Body of pancreas (tissue), 4 donors: ENCODE results near the gene USH1G. TPM values are rescaled to one million over a fixed set of nuclear protein-coding genes. Genes with fewer than 3 reads are reported as not detected.

Source experiments
- ATAC-seq: fragments of 150-250 bp; one replicate; pipeline ENCODE4 v1.9.1; 2016
- DNase-seq, 4 donors: peaks; one replicate each; pipeline ENCODE4 v3.0.0-alpha.2; 2019
- H3K27ac ChIP-seq, 4 donors: fragments of 200-600 bp; sonication (generic); 1 replicate in 3 of 4; 2 replicates in 1 of 4; pipeline versions ENCODE4 v1.5.1 to v1.6.1; 2016 to 2019; ENCODE audit warnings: mild to moderate bottlenecking in 1 of 4, mixed read lengths in 1 of 4, moderate library complexity in 1 of 4
- H3K27me3 ChIP-seq, 2 donors: fragments of 200-600 bp; sonication (generic); one replicate each; pipeline ENCODE4 v1.6.0; 2016; ENCODE audit warnings: mild to moderate bottlenecking in 1 of 2
- H3K36me3 ChIP-seq, 2 donors: fragments of 200-600 bp; sonication (generic); replicated peaks in 1 of 2; 2 replicates each; pipeline ENCODE4 v1.5.1; 2016; ENCODE audit warnings: low read depth in 2 of 2; ENCODE audit not compliant: insufficient read depth in 1 of 2
- H3K4me1 ChIP-seq: fragments of 200-600 bp; sonication (generic); one replicate; pipeline ENCODE4 v1.6.0; 2016
- H3K4me3 ChIP-seq, 2 donors: fragments of 200-600 bp; sonication (generic); 1 replicate in 1 of 2; 2 replicates in 1 of 2; pipeline ENCODE4 v1.5.1; 2016 to 2019
- H3K9me3 ChIP-seq, 3 donors: fragments of 200-600 bp; sonication (generic); 1 replicate in 2 of 3; 2 replicates in 1 of 3; pipeline ENCODE4 v1.5.1; 2016
- CTCF ChIP-seq, 7 experiments: fragments of 450-650 bp in 4 of 7; fragments of 200-600 bp in 3 of 7; sonication (generic) in 3 of 7; IDR thresholded peaks; one replicate each; pipeline ENCODE4 v1.5.1; 2016 to 2019; ENCODE audit warnings: antibody characterized with exemption in 7 of 7
- POLR2A ChIP-seq, 3 donors: fragments of 450-650 bp; IDR thresholded peaks; one replicate each; pipeline ENCODE4 v1.6.1; 2016; ENCODE audit warnings: antibody characterized with exemption in 3 of 3, mild to moderate bottlenecking in 2 of 3
- WGBS, 2 donors: methylation state at CpG; one replicate each; pipeline ENCODE4 v1.1.5; 2017; 5-methylcytosine and 5-hydroxymethylcytosine counted together
- intact Hi-C: fragments of 100-400 bp; cut with DNase I; formaldehyde crosslinking; loops from one replicate; pipeline ENCODE4 v1.15.1; 2023
- total RNA-seq, 2 donors: library from RNA; depleted of rRNA; stranded (reverse); fragments of >200 nt; gene quantifications; one replicate each; pipeline ENCODE4 v1.1.0, GENCODE V29; 2016

USH1G gene
- total RNA-seq, 2 donors from 2014 or later: under 0.01 TPM; not detected in 1

GRCh38 chr17:74947041-74947754 lies 24.1 kb upstream of the USH1G start:
- DNase-seq (no peak), ATAC-seq (no peak)
- TF ChIP-seq POLR2A (IDR thresholded peaks at IDR 0.05): no peak
- TF ChIP-seq CTCF (IDR thresholded peaks at IDR 0.05): no peak
- intact Hi-C loops: no loop called here
- Histone ChIP-seq H3K4me3 (no peak overlapping the region), H3K9me3 (no peaks in the 10 kb centered on the region), H3K27ac (no peak overlapping the region), H3K36me3 (peaks cover 0 to 3% of the 10 kb centered on the region in 2 donors), H3K4me1 (no peaks in the 10 kb centered on the region), H3K27me3 (no peaks in the 10 kb centered on the region)
- 92 to 94% methylated on average over 11 to 17 of the region's 17 CpGs for WGBS, 2 donors

GRCh38 chr17:74946641-74947040 lies 23.6 kb upstream of the USH1G start:
- TF ChIP-seq POLR2A (IDR thresholded peaks at IDR 0.05) (no peak), CTCF (IDR thresholded peaks at IDR 0.05) (no peak)
- Histone ChIP-seq H3K27ac (no peak overlapping the region), H3K9me3 (no peaks in the 10 kb centered on the region), H3K27me3 (no peaks in the 10 kb centered on the region), H3K4me1 (no peaks in the 10 kb centered on the region), H3K36me3 (peaks cover 0 to 2% of the 10 kb centered on the region in 2 donors), H3K4me3 (no peak overlapping the region)
- intact Hi-C loops: no loop called here
- ATAC-seq (no peak), DNase-seq (no peak)
- 89 to 90% methylated on average over 5 to 14 of the region's 14 CpGs for WGBS, 2 donors

- intact Hi-C loops: no loop called here
- Histone ChIP-seq H3K4me3 (no peak overlapping the region), H3K4me1 (no peaks in the 10 kb centered on the region), H3K36me3 (no peaks in the 10 kb centered on the region), H3K27me3 (no peaks in the 10 kb centered on the region), H3K27ac (no peak overlapping the region), H3K9me3 (no peaks in the 10 kb centered on the region)
- no peak for TF ChIP-seq POLR2A (IDR thresholded peaks at IDR 0.05)
- no peak for TF ChIP-seq CTCF (IDR thresholded peaks at IDR 0.05)
- no peak for DNase-seq
- WGBS, 2 donors: 38 to 43% methylated on average over 6 of the region's 6 CpGs
- no peak for ATAC-seq
Measured at GRCh38 chr17:74945543-74945942, 22.5 kb upstream of the USH1G start.

GRCh38 chr17:74943808-74944522 lies 20.9 kb upstream of the USH1G start:
- no peaks in the 10 kb centered on the region for H3K9me3 ChIP-seq
- H3K27ac ChIP-seq: no peak overlapping the region
- no peaks in the 10 kb centered on the region for H3K36me3 ChIP-seq
- H3K27me3 ChIP-seq: no peaks in the 10 kb centered on the region
- WGBS, 2 donors: 70 to 81% methylated on average over 8 to 13 of the region's 13 CpGs
- DNase-seq (no peak), ATAC-seq (no peak)
- TF ChIP-seq CTCF (IDR thresholded peaks at IDR 0.05): no peak
- no peak for TF ChIP-seq POLR2A (IDR thresholded peaks at IDR 0.05)
- intact Hi-C loops: no loop called here
- no peak overlapping the region for H3K4me3 ChIP-seq
- no peaks in the 10 kb centered on the region for H3K4me1 ChIP-seq
